GM12801 (cell line): ENCODE measurements around the gene KLHL10.

ENCODE experiments used
- TF ChIP-seq, protein P1 (sequence below): IDR thresholded peaks from one replicate; pipeline ENCODE4 v1.5.1; 2011; ENCODE audit warnings: control low read depth; ENCODE audit not compliant: insufficient read length; ENCODE audit errors: extremely low read depth

KLHL10 gene

DNA sequence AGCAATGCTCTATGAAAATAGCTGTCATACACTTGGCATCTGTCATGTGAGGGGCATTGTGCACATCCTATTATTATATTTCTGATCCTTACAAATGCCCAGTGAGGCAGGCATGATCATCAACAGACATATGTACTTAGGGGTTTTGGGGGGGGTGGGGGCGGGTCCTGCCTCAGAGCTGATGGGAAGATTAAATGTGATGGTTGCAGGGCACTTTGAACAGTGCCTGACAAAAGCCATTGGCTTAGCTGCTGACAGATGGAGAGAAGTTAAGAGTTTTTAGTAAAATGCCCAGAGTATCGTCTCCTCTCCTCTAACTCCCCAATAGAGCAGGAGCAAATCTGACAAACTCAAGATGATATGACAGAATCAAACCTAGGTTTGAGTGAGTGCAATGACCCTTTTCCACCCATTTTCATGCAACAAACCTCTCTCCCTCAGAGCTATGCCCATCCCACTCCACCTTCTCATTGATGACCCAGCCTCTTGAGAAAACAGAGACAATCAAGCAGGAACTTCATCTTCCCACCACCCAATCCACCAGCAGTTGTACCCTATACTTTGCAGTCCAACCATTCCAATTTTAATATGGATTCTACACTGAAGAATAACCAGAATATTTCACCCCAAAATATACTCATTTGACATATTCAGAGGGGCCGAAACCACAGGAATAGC is 22.8 kb downstream of the KLHL10 start:
- TF ChIP-seq, protein P1, sequence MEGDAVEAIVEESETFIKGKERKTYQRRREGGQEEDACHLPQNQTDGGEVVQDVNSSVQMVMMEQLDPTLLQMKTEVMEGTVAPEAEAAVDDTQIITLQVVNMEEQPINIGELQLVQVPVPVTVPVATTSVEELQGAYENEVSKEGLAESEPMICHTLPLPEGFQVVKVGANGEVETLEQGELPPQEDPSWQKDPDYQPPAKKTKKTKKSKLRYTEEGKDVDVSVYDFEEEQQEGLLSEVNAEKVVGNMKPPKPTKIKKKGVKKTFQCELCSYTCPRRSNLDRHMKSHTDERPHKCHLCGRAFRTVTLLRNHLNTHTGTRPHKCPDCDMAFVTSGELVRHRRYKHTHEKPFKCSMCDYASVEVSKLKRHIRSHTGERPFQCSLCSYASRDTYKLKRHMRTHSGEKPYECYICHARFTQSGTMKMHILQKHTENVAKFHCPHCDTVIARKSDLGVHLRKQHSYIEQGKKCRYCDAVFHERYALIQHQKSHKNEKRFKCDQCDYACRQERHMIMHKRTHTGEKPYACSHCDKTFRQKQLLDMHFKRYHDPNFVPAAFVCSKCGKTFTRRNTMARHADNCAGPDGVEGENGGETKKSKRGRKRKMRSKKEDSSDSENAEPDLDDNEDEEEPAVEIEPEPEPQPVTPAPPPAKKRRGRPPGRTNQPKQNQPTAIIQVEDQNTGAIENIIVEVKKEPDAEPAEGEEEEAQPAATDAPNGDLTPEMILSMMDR: no peak

DNA sequence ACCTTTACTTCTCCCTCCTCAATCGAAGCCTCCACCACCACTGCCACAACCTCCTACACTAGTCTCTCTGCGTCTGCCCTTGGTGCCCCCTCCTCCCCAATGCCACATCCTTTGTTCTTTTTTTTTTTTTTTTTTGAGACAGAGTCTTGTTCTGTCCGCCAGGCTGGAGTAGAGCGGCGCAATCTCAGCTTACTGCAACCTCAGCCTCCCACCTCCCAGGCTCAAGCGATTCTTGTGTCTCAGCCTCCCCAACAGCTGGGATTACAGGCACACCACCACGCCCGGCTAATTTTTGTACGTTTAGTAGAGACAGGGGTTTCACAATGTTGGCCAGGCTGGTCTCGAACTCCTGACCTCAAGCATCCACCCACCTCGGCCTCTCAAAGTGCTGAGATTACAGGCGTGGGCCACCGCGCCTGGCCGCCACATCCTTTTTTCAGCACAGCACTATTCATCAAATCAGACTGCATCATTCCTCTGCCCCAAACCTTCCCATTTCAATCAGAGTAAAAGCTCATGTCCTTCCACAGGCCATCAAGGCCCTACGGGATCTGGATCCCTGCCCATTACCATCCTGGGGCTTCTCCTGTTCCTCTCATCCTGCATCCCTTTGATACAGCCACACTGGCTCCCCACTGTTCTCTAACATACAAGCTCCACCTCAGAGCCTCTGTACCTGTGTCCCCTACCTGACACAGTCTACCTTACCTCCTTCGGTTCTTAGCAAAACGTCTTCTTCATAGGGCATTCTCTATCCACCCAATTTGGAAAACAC is 25.6 kb downstream of the KLHL10 start:
- TF ChIP-seq, protein P1: no peak

DNA sequence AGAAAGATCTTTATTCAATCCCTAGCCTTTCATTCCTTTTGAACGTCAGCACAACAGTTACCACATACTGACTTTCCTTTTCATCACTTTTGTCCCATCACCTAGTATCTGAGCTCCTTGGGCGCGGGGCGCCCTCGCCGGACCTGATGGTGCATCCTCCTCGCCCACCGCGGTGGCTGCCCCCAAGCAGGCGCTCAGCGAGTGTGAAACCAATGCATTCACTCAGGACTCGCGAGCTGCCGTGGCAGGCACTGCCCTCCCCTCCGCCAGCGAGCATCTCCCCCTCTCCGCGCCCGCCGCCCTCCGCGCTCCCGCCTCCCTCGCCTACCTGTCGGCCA is 26.8 kb downstream of the KLHL10 start:
- TF ChIP-seq, protein P1: no peak

DNA sequence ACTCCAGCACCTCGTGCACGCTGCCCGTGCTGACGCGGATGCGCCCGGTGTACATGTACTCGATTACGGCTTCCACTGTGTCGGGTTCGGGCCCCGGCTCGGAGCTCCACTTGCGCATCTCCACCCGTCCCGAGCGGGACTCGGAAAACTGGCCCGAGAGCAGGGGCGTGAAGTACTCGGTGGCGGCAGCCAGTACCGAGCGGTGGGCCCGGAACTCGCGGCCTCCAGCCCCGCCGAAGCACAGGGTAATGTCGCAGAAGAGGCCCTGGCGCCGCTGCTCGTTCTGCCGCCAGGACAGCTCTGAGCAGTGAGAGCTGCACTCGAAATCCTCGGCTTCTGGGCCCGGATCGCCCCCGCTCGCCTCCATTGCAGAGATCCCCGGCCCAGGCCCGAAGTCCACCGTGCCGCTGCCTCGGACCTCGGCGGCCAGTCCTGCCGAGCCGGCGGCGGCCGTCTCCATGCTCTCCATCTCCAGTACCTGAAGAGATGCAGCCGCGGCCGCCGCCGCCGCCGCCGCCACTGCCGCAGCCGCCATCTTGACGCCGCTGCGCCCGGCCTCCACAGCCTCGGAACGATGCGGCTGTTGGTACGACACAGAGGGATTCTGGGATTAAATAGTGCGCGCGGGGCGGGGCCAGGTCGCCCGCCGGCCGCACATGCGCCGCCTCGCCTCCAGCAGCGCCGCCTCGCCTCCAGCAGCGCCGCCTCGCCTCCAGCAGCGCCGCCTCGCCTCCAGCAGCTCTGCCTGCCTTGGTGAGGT is 27.4 kb downstream of the KLHL10 start, which contains the start of gene KLHL11:
Gene KLHL11 (minus strand): TSS at position 588 of the 760 bp plus-strand sequence. CDS start 53 bp downstream, at position 535.
- TF ChIP-seq, protein P1: no peak

DNA sequence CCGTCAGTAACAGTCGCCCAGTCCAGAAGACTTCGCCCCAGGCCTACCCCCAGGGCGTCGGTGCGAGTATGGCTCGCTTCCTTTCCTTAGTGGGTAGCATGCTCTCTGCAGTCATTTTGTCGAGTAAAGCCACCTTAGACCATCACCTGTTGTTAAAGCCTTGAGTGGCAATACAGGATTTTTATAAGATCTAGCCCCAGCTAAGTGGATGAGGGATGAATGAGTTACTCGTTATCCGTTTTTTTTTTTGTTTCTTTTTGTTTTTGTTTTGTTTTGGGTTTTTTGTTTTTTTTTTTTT is 27.9 kb downstream of the KLHL10 start:
- TF ChIP-seq, protein P1: no peak

DNA sequence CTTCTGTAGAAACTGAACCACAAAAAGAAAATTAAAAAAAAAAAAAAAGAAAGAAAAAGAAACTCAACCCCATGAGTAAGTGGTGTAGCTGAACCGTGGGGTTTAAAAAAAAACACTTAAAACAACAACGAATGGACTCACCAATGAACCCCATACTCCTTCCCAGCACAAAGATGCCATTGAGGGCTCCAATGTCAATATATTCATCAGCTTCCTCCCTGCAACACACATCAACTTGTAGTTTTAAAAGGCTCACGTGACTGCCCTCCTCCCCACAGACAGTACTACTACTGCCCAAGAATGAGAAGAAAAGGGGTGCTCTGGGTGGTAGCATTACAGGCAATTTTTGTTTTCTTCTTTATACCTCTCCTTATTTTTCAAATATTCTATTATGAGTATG is 30.9 kb downstream of the KLHL10 start:
- TF ChIP-seq, protein P1: no peak

DNA sequence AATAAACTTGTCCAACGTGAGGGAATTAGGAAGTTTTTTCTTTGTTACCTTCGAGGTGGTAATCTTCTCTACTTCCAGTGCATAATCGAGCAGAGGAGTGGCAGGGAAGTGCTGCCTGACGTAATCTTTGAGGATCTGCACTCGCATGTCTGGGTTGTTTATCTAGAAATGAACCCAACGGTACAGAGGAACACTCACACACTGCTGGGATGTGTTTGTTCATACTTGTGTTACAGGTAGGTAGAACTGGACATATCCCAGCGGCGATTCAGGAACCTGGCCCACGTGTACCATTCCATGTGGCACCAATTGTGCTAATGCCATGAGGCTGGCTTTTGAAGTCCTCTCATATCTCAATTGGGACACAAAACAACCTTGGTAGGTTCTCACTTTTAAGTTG is 31.8 kb downstream of the KLHL10 start:
- TF ChIP-seq, protein P1: no peak
